Measurements from ENCODE around the gene PCDHGA9.

GRCh38 chr5:141402553-141403243 lies at the start of gene PCDHGA9:
- TF ChIP-seq POLR2A (IDR thresholded peaks at IDR 0.05; ENCODE audit: low read depth, low read length) (no peak), POLR2AphosphoS5 (IDR thresholded peaks at IDR 0.05; ENCODE audit: low read depth, low read length) (no peak), TAF1 (IDR thresholded peaks at IDR 0.05; ENCODE audit: borderline replicate concordance, low read depth, low read length) (no peak)

Data from GM12892 (cell line).